Fibroblast of peridontal ligament (primary cell): ENCODE results near the gene TACR1.
A peak's percentile ranks its signal among the peaks of the same experiment; 100 is the strongest.

ENCODE experiments used
- DNase-seq: peaks from one replicate; pipeline ENCODE4 v3.0.0-alpha.2; 2010; ENCODE audit errors: extremely low read depth

Gene TACR1

GRCh38 chr2:75020476-75020875 is 178.8 kb downstream of the TACR1 start:
- no peak for DNase-seq

DNA sequence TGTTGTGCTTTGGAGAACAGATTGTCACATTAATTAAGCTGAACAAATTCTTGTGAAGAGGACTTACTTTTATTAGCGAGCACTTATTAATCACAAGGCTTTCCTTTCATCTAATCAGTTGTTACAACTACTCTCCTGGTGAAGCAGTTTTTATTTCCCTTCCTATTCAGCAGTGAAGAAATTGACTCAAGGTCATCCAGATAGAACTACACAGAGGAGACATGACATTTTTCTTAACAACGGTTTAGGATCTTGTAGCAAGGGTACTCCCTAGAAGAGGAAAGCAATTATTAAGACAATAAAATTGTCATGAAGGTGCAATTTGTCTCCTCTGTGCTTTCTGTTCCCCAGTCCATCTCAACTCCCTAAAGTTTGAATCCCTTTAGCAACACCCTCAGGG is 179.5 kb downstream of the TACR1 start:
- DNase-seq: no peak

GRCh38 chr2:75018162-75018561 is 181.2 kb downstream of the TACR1 start:
- DNase-seq: no peak

DNA sequence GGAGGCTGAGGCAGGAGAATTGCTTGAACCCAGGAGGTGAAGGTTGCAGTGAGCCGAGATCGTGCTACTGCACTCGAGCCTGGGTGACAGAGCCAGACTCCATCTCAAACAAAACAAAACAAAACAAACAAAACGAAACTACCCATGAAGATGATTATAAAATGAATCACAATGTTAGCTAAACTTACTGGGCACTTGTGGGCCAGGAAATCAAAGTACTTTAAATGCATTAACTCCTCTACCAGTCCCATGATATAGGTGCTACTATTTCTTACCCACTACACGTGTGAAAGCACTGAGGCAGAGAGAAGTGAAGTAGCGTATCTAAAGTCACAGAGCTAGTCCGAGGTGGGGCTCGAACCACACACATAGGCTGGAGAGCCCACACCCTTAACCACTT is 187.2 kb downstream of the TACR1 start:
- peak; percentile 23 for DNase-seq

GRCh38 chr2:75010571-75010970 is 188.7 kb downstream of the TACR1 start:
- DNase-seq: no peak

DNA sequence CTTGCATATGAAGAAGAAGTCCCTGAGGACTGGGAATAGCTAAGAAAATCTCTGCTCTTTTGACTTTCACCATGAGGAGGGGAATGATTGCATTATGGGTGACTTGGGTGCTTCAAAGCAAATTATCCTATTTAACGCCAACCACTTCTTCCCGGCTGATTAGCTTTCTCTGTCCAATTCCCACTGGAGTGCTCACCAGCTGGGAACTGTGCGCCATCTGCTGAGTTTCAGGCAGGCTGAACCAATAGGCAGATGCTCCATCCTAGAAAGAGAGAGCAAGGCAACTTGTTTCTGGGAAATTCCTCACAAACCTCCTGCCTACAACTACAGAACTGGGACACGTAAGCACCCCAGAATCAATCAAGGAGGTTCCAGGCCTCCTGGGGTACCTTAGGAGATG is 191.5 kb downstream of the TACR1 start:
- DNase-seq: no peak

DNA sequence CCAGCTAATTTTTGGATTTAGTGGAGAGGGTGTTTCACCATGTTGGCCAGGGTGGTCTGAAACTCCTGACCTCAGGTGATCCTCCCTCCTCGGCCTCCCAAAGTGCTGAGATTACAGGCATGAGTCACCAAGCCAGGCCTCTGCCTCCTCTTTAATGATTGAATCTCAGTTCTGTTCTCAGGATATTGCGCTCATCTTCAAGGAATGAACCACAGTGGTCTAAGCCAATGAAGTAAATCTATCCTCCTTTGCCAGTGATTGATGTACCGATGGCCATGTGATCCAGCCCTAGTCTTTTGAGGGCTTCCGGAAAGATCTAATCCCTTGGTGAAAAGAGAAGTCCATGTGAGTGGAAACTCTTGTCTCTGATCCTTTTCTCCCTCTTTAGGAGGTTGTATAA is 192.3 kb downstream of the TACR1 start:
- no peak for DNase-seq

- no peak for DNase-seq
Measured at GRCh38 chr2:75006041-75006440, 193.3 kb downstream of the TACR1 start.

GRCh38 chr2:75003773-75004172 is 195.5 kb downstream of the TACR1 start:
- DNase-seq: no peak

- no peak for DNase-seq
Measured at GRCh38 chr2:75003276-75003675, 196.0 kb downstream of the TACR1 start.

DNA sequence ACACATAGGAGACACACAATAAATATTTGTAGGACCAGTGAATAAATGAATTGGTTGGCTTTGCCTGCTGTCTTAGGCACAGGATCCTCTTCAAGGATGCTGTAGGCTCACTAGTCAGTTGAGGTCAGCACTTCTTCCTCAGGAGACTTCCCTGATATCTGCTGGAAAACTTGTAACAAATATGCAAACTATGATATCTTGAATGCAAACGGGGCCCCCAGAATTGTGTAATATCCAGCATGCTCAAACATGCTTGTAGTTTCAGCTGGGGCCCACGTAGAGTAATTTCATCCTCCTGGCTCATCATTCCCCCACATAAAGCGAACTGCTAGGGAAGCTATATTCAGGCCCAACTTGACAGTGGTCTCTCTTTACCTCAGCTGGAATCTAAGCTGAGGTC is 197.3 kb downstream of the TACR1 start:
- DNase-seq: no peak

DNA sequence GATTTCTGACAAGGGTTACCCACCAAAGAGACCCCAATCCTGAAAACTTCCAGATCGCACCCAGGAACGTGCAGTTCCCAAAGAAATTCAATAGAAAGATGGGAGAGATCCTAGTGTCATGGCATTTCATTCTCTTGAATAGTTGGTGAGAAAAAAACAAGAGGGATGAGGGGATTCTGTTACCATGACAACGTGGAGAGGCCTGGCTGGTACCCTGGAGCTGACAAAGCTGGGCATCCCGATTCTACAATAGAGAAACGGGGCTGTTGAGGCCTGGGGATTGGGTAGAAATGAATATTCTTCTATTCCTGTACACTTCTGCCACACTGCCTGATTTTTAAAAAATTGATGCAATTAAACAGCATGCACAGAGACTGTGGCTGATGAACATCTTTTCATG is 199.9 kb downstream of the TACR1 start:
- no peak for DNase-seq
